Kidney glomerular epithelial cell (primary cell): ENCODE results near the gene GLIS1.

Source experiments
- DNase-seq: peaks from one replicate; lab custom pipeline; 2025; lab: John Stamatoyannopoulos, UW

GLIS1 gene

GRCh38 chr1:53717025-53717804 is 21.7 kb downstream of the GLIS1 start:
- DNase-seq, result no peak

- no peak for DNase-seq
These were observed 22.8 kb downstream of the GLIS1 start for GRCh38 chr1:53716150-53716549.

- DNase-seq, result no peak
These were observed 23.5 kb downstream of the GLIS1 start for GRCh38 chr1:53715478-53715877.

GRCh38 chr1:53712276-53712675 is 26.7 kb downstream of the GLIS1 start:
- no peak for DNase-seq

- no peak for DNase-seq
These were observed 28.4 kb downstream of the GLIS1 start for GRCh38 chr1:53710584-53710983.

- DNase-seq, result no peak
These were observed 30.3 kb downstream of the GLIS1 start for GRCh38 chr1:53708687-53709086.

GRCh38 chr1:53706356-53706755 is 32.6 kb downstream of the GLIS1 start:
- no peak for DNase-seq

GRCh38 chr1:53705446-53706096 is 33.4 kb downstream of the GLIS1 start:
- no peak for DNase-seq

GRCh38 chr1:53704804-53705445 is 34.0 kb downstream of the GLIS1 start:
- DNase-seq, result no peak

- no peak for DNase-seq
These were observed 34.7 kb downstream of the GLIS1 start for GRCh38 chr1:53704304-53704703.

GRCh38 chr1:53703174-53703573 is 35.8 kb downstream of the GLIS1 start:
- no peak for DNase-seq

GRCh38 chr1:53702341-53702740 is 36.6 kb downstream of the GLIS1 start:
- DNase-seq, result no peak

- DNase-seq, result no peak
These were observed 38.2 kb downstream of the GLIS1 start for GRCh38 chr1:53700776-53701175.

GRCh38 chr1:53699981-53700380 is 39.0 kb downstream of the GLIS1 start:
- no peak for DNase-seq

GRCh38 chr1:53698384-53698980 is 40.5 kb downstream of the GLIS1 start:
- DNase-seq, result no peak

GRCh38 chr1:53697721-53698383 is 41.1 kb downstream of the GLIS1 start:
- DNase-seq, result no peak

GRCh38 chr1:53696990-53697389 is 42.0 kb downstream of the GLIS1 start:
- no peak for DNase-seq

- DNase-seq, result no peak
These were observed 42.4 kb downstream of the GLIS1 start for GRCh38 chr1:53696571-53696970.

GRCh38 chr1:53696051-53696450 is 42.9 kb downstream of the GLIS1 start:
- DNase-seq, result no peak

- no peak for DNase-seq
These were observed 43.8 kb downstream of the GLIS1 start for GRCh38 chr1:53695116-53695515.

- DNase-seq, result no peak
These were observed 44.3 kb downstream of the GLIS1 start for GRCh38 chr1:53694718-53695091.
